HepG2 (cell line): ENCODE results near the gene RUVBL2. TPM values are rescaled to one million over a fixed set of nuclear protein-coding genes. Genes with fewer than 3 reads are reported as not detected.

Source experiments
- FLYWCH1 ChIP-seq: sonication (generic); formaldehyde crosslinking; IDR thresholded peaks from 2 replicates; pipeline ENCODE4 v1.8.1; 2023; ENCODE audit warnings: mild to moderate bottlenecking, missing genetic modification reagents
- FOXP1 ChIP-seq, 2 experiments: fragments of 450-650 bp in 1 of 2; IDR thresholded peaks; 2 replicates each; pipeline ENCODE4 v1.6.1; 2017 to 2018; ENCODE audit warnings: antibody characterized with exemption in 1 of 2
- KDM1A ChIP-seq: IDR thresholded peaks from 2 replicates; pipeline ENCODE4 v1.6.1; 2016; ENCODE audit warnings: missing compliant biosample characterization
- KLF11 ChIP-seq: IDR thresholded peaks from 2 replicates; pipeline ENCODE4 v1.6.1; 2016; ENCODE audit warnings: missing compliant biosample characterization
- PCBP2 ChIP-seq: fragments of 200-400 bp; formaldehyde crosslinking; optimal IDR thresholded peaks from 2 replicates; pipeline ENCODE3; 2018; ENCODE audit warnings: low read length, low read depth; ENCODE audit not compliant: poor library complexity, severe bottlenecking
- POLR2G ChIP-seq: fragments of 200-400 bp; formaldehyde crosslinking; IDR thresholded peaks from 2 replicates; pipeline ENCODE4 v1.6.1; 2018; ENCODE audit warnings: mild to moderate bottlenecking, low read depth, low read length, moderate library complexity
- PRDM4 ChIP-seq: sonication (generic); formaldehyde crosslinking; IDR thresholded peaks from 2 replicates; pipeline ENCODE4 v1.9.0; 2021; ENCODE audit warnings: missing genetic modification reagents, borderline replicate concordance
- ZBTB26 ChIP-seq: IDR thresholded peaks from 2 replicates; pipeline ENCODE4 v1.6.1; 2016; ENCODE audit warnings: missing compliant biosample characterization, missing genetic modification reagents, borderline replicate concordance
- ZNF124 ChIP-seq: sonication (generic); formaldehyde crosslinking; IDR thresholded peaks from 2 replicates; pipeline ENCODE4 v1.4.0; 2020; ENCODE audit warnings: missing genetic modification reagents
- ZNF335 ChIP-seq: sonication (generic); formaldehyde crosslinking; IDR thresholded peaks from 2 replicates; pipeline ENCODE4 v1.4.0; 2020; ENCODE audit warnings: missing genetic modification reagents
- ZNF451 ChIP-seq: sonication (generic); formaldehyde crosslinking; IDR thresholded peaks from 2 replicates; pipeline ENCODE4 v1.5.0; 2020; ENCODE audit warnings: mild to moderate bottlenecking, missing genetic modification reagents
- ZNF569 ChIP-seq: sonication (generic); formaldehyde crosslinking; IDR thresholded peaks from 2 replicates; pipeline ENCODE4 v1.5.0; 2020; ENCODE audit warnings: mild to moderate bottlenecking, missing genetic modification reagents, moderate library complexity, borderline replicate concordance
- ZNF619 ChIP-seq: sonication (generic); formaldehyde crosslinking; IDR thresholded peaks from 2 replicates; pipeline ENCODE4 v1.4.0; 2020; ENCODE audit warnings: mild to moderate bottlenecking, missing genetic modification reagents
- ZNF879 ChIP-seq: sonication (generic); formaldehyde crosslinking; IDR thresholded peaks from 2 replicates; pipeline ENCODE4 v1.8.1; 2023; ENCODE audit warnings: missing genetic modification reagents
- ZNF883 ChIP-seq: sonication (generic); formaldehyde crosslinking; IDR thresholded peaks from 2 replicates; pipeline ENCODE4 v1.5.1; 2020; ENCODE audit warnings: mild to moderate bottlenecking, missing genetic modification reagents; ENCODE audit errors: not compliant biosample characterization
- ZSCAN25 ChIP-seq: sonication (generic); formaldehyde crosslinking; IDR thresholded peaks from 2 replicates; pipeline ENCODE4 v1.8.0; 2022; ENCODE audit warnings: mild to moderate bottlenecking, missing genetic modification reagents
- polyA plus RNA-seq, 8 experiments: library from polyadenylated mRNA; depleted of rRNA in 3 of 8; stranded (reverse) in 7 of 8; unstranded in 1 of 8; fragments of >200 nt; fragmentation: Illumina TruSeq in 4 of 8; extraction: Trizol in 4 of 8; gene quantifications; 2 replicates each; pipeline versions ENCODE4 v1.2.1 to v1.2.3, GENCODE V29; 2011 to 2016; ENCODE audit warnings: low read depth in 4 of 8, missing spikeins in 1 of 8, mixed read lengths in 1 of 8; ENCODE audit not compliant: insufficient read depth in 1 of 8
- total RNA-seq, 5 experiments: library from RNA; depleted of rRNA; stranded (reverse); fragments of >200 nt; fragmentation: Illumina TruSeq; extraction: Trizol; gene quantifications; 2 replicates each; pipeline ENCODE4 v1.2.3, GENCODE V29; 2016; ENCODE audit warnings: low read depth in 1 of 5
- TF ChIP-seq, protein P1 (sequence below): sonication (generic); formaldehyde crosslinking; IDR thresholded peaks from 2 replicates; pipeline ENCODE4 v1.5.1; 2020; ENCODE audit warnings: mild to moderate bottlenecking, missing genetic modification reagents
- TF ChIP-seq, protein P2 (sequence below): sonication (generic); formaldehyde crosslinking; IDR thresholded peaks from 2 replicates; pipeline ENCODE4; 2020; ENCODE audit warnings: missing genetic modification reagents, mild to moderate bottlenecking, borderline replicate concordance

Gene RUVBL2
- total and polyA plus RNA-seq, 2 of the 13 experiments (the other 11 are each of a cell fraction or from before 2014, with no cell fraction given): 120 to 122 TPM

GRCh38 chr19:48963371-48964204, 30.1 kb upstream of the RUVBL2 start (continued):
- TF ChIP-seq ZBTB26: peak; percentile 15; the same call in 1 of the 2 replicates
- TF ChIP-seq ZSCAN25 (CRISPR knock-in tag): peak; percentile 13; the same call in 1 of the 2 replicates
- TF ChIP-seq ZNF883 (CRISPR knock-in tag): no peak
- TF ChIP-seq ZNF451 (CRISPR knock-in tag): 0 out of 2 replicates have a peak, but pooled peaks have one; percentile 18
- TF ChIP-seq ZNF569 (CRISPR knock-in tag): no peak
- TF ChIP-seq, protein P1, sequence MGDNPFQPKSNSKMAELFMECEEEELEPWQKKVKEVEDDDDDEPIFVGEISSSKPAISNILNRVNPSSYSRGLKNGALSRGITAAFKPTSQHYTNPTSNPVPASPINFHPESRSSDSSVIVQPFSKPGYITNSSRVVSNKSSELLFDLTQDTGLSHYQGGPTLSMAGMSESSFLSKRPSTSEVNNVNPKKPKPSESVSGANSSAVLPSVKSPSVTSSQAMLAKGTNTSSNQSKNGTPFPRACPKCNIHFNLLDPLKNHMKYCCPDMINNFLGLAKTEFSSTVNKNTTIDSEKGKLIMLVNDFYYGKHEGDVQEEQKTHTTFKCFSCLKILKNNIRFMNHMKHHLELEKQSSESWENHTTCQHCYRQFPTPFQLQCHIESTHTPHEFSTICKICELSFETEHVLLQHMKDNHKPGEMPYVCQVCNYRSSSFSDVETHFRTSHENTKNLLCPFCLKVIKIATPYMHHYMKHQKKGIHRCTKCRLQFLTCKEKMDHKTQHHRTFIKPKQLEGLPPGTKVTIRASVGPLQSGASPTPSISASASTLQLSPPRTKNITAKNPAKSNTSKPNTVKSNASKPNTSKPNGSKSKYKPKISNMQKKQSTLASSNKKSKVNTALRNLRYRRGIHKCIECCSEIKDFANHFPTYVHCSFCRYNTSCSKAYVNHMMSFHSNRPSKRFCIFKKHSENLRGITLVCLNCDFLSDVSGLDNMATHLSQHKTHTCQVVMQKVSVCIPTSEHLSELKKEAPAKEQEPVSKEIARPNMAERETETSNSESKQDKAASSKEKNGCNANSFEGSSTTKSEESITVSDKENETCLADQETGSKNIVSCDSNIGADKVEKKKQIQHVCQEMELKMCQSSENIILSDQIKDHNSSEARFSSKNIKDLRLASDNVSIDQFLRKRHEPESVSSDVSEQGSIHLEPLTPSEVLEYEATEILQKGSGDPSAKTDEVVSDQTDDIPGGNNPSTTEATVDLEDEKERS (CRISPR knock-in tag): 0 out of 2 replicates have a peak, but pooled peaks have one; percentile 32
- no peak for TF ChIP-seq FLYWCH1 (CRISPR knock-in tag)
- peak; percentile 74; the same call in 1 of the 2 replicates for TF ChIP-seq ZNF335
- TF ChIP-seq ZNF619: peak; percentile 7; the same call in 1 of the 2 replicates
- TF ChIP-seq ZNF879 (CRISPR knock-in tag): no peak
- peak; percentile 82 for TF ChIP-seq ZNF124 (CRISPR knock-in tag)
- no peak for TF ChIP-seq PRDM4 (CRISPR knock-in tag)
- TF ChIP-seq FOXP1 (IDR thresholded peaks at IDR 0.05): no peak
- peak; percentile 28; the same call in 1 of the 2 replicates for TF ChIP-seq FOXP1 (CRISPR knock-in tag; IDR thresholded peaks at IDR 0.05)
- peak; percentile 67 for TF ChIP-seq PCBP2
- no peak for TF ChIP-seq KDM1A (CRISPR knock-in tag)
- TF ChIP-seq KLF11: peak; percentile 59; the same call in 1 of the 2 replicates
- TF ChIP-seq, protein P2, sequence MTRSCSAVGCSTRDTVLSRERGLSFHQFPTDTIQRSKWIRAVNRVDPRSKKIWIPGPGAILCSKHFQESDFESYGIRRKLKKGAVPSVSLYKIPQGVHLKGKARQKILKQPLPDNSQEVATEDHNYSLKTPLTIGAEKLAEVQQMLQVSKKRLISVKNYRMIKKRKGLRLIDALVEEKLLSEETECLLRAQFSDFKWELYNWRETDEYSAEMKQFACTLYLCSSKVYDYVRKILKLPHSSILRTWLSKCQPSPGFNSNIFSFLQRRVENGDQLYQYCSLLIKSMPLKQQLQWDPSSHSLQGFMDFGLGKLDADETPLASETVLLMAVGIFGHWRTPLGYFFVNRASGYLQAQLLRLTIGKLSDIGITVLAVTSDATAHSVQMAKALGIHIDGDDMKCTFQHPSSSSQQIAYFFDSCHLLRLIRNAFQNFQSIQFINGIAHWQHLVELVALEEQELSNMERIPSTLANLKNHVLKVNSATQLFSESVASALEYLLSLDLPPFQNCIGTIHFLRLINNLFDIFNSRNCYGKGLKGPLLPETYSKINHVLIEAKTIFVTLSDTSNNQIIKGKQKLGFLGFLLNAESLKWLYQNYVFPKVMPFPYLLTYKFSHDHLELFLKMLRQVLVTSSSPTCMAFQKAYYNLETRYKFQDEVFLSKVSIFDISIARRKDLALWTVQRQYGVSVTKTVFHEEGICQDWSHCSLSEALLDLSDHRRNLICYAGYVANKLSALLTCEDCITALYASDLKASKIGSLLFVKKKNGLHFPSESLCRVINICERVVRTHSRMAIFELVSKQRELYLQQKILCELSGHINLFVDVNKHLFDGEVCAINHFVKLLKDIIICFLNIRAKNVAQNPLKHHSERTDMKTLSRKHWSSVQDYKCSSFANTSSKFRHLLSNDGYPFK: no peak
- TF ChIP-seq POLR2G: peak; percentile 42
